GM12865 (cell line): ENCODE measurements around the gene C17orf67.

ENCODE experiments used
- DNase-seq: peaks from one replicate; pipeline ENCODE4 v3.0.0; 2010; ENCODE audit warnings: low read depth
- H3K4me3 ChIP-seq: 2 replicates; pipeline ENCODE4 v1.5.1; 2011; ENCODE audit warnings: mild to moderate bottlenecking, low read depth, low read length, control low read depth
- CTCF ChIP-seq: IDR thresholded peaks from 2 replicates; pipeline ENCODE4 v1.5.1; 2011; ENCODE audit warnings: low read length, control low read depth, low read depth, inconsistent platforms; ENCODE audit not compliant: insufficient read depth; ENCODE audit errors: missing control alignments

Gene C17orf67

DNA sequence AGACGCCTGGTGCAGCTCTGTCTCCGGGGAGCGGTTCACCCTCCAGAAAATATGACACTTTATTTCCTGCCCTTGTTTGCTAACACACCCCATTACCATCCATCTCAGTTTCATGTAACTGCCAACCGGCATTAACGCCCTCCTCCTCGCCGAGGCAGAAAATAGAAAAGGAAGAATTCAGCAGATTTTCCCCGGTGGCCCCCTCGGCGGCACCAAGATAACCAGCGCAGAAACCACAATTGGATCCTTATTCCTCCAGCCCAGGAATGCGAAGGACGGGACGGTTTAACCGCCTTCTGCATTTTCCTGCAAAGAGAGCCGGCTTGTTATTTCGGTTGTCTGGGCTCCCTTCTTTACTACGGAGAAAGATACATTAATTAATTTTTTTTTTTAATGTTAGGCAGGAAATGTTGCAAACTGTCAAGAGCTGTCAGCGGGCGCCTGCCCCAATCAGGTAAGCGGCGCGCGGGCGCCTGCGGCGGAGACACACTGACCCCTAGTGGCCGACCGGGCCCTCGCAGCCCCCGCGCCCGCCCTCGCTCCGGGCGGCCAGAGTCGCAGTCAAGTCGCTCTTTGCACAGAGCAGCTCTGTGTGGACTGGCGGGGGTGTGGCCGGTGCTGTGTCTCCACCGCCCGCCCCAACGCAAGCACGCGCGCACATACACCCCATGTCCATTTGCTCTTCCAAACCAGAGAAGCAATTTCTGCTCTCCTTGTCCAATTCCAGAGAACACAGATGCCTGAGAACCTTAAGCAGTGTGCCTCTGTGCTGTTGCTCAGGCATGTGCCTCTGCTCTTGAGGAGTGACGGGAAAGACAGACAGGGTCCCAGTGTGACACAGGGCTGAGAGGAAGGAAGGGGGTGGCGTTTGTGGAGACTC, 53.6 kb downstream of the C17orf67 start:
- peak; percentile 80 for DNase-seq
- TF ChIP-seq CTCF, result peak; percentile 96
- no peak overlapping the region for H3K4me3 ChIP-seq

DNA sequence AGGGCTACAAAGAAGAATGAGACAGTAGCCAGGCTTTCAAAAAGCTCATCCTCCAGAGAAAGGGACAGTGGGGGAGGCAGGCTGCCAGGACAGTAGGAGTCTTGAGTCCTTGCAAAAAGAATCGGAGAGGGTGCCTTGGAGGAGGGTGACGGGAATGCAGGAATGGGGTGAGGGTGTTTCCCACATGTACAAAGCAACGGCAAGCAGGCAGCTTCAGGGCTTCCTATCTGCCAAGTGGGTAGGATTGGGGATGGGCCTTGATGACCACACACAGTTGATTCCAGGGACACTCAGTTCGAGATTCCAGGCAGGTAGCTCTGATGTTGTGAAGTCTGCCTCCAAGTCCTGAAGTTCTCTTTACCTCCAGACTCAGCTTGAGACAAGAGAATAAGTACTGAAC, 54.4 kb downstream of the C17orf67 start:
- no peak for DNase-seq
- no peak for TF ChIP-seq CTCF

DNA sequence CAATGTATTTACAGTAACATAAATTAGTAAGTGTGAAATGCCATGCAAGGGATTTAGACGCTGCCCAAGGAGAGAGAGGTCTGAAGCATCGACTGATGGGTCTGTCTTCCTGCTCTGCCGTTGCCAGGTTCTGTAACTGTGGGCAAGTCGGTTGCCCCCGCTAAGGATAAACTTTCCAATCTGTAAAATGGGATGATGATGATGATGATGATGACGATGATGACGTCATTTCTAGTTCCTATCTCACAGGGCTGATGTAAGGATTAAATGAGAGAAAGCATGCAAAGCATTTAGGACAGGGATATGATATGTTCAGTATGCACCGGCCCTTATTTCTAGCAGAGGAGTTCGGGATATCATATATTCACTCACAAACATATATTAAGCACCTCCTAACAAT, 54.8 kb downstream of the C17orf67 start:
- DNase-seq, result no peak
- TF ChIP-seq CTCF, result no peak
- no peak overlapping the region for H3K4me3 ChIP-seq

More for the DNA sequence above, 54.4 kb downstream of the C17orf67 start:
- H3K4me3 ChIP-seq, result no peak overlapping the region

GRCh38 chr17:56777859-56778258, 55.9 kb downstream of the C17orf67 start:
- no peak for DNase-seq
- no peak overlapping the region for H3K4me3 ChIP-seq
- TF ChIP-seq CTCF, result no peak

DNA sequence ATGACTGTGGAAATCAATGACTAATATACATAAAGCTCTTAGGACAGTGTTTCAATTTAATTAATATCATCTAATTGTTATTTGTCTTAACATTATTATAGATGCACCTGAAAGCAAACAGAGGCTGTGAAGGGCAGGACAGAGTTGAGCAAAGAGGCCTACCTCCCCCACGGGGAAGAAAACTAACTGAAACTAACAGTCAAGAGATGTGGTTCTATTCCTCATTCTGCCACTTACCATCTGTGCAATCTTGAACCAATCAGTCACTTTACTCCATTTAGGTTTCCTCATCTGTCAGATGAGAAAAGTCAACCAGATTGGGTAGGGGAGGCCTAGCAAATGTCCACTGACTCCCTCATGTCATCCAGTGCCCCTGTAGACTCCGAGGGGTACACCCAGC, 59.1 kb downstream of the C17orf67 start:
- no peak overlapping the region for H3K4me3 ChIP-seq
- DNase-seq, result no peak
- no peak for TF ChIP-seq CTCF

DNA sequence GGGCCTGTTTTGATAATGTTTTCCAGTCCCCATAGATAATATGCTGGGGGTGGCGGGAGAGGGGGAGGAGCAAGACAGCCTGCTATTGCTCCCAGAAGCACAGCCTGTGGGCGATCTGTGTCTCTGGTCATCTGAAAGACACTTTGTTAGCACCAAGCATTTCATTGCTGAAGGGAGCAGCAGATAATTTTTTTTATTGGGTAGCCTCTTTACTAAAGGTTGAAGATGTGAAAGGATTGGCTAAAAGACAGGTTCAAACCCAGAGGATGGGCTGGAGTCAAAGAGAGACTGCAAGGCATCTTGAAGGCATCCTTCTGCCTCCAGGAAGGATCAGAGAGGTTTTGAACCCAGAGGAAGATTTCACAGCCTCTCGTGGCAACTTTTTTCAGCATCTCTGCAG, 60.6 kb downstream of the C17orf67 start:
- H3K4me3 ChIP-seq, result no peak overlapping the region
- no peak for DNase-seq
- TF ChIP-seq CTCF, result no peak

DNA sequence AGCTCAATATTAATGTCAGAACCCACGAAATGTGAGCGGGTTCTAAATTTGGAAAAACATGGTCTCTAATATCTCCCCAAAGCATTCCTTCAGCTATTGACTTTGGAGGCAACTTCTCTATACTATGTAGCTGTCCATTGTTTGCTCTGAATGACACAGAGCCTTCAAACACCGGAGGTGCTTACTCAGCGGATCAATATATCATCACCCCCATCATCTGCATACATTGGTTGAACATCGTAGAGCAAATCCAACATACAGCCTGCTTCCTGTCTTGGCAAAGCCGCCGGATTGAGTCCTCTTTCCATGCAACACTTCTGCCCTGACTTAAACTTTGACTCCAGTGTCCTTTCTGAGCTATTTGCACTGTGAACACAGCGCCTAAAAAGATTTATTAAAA, 61.3 kb downstream of the C17orf67 start:
- no peak for DNase-seq
- TF ChIP-seq CTCF, result no peak
- H3K4me3 ChIP-seq, result no peak overlapping the region
